ENCODE results near the gene CRYBB3. TPM values are rescaled to one million over a fixed set of nuclear protein-coding genes. Genes with fewer than 3 reads are reported as not detected.

Gene CRYBB3
- total RNA-seq, 4 donors from 2014 or later = not detected

GRCh38 chr22:25170426-25170980 is 29.2 kb upstream of the CRYBB3 start:
- 78 to 90% methylated on average over 5 to 10 of the region's 16 CpGs for WGBS, 2 donors (ENCODE audit: low coverage in 1 of 2)
- Histone ChIP-seq H3K27me3 (no peaks in the 10 kb centered on the region), H3K4me1 (peaks cover 0 to 13% (median 1%) of the 10 kb centered on the region in 3 donors), H3K36me3 (peaks cover 0 to 48% of the 10 kb centered on the region in 2 donors), H3K9me3 (no peaks in the 10 kb centered on the region), H3K4me3 (no peak overlapping the region), H3K27ac (no peak overlapping the region)
- no peak for TF ChIP-seq CTCF (IDR thresholded peaks at IDR 0.05)
- TF ChIP-seq EP300 (IDR thresholded peaks at IDR 0.05) = no peak
- TF ChIP-seq POLR2A (IDR thresholded peaks at IDR 0.05) = no peak
- no peak for ATAC-seq

DNA sequence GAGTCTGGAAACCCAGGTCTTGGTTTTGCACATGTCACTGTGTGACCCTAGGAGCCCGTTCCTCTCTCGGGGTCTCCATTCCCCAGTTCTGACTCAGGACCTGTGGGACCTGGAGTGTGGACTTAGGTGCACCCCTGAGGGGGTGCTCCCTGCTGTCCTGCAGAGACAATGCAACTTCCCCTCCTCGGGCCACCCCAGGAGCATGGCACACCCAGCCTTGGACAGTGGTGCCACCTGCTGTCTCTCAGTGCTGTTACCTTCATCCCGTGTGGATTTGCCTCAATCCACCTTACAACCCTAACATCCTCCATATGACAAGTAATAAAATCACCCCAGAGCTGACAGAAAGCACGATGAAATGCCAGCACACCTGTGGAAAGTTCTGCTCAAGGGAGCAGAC is 27.5 kb upstream of the CRYBB3 start:
- H3K4me1 ChIP-seq = no peaks in the 10 kb centered on the region
- TF ChIP-seq POLR2A (IDR thresholded peaks at IDR 0.05) (no peak), CTCF (IDR thresholded peaks at IDR 0.05) (peak in 3 of 4 experiments; percentile 61 to 73 (median 67))
- H3K4me3 ChIP-seq = no peak overlapping the region
- H3K9me3 ChIP-seq = no peaks in the 10 kb centered on the region
- H3K27me3 ChIP-seq = no peaks in the 10 kb centered on the region
- H3K36me3 ChIP-seq = peaks cover 0 to 65% of the 10 kb centered on the region in 2 donors
- peak; percentile 42 for ATAC-seq
- 53% methylated on average over 2 of the region's 5 CpGs; no CpG with 5 or more reads in 1 of the 2 donors for WGBS, 2 donors (ENCODE audit: low coverage in 1 of 2)
- no peak overlapping the region for H3K27ac ChIP-seq

GRCh38 chr22:25174156-25174887 is 25.3 kb upstream of the CRYBB3 start:
- Histone ChIP-seq H3K36me3 (peaks cover 0 to 86% of the 10 kb centered on the region in 2 donors), H3K9me3 (peaks cover 0 to 2% (median 0%) of the 10 kb centered on the region in 3 donors), H3K4me1 (no peaks in the 10 kb centered on the region), H3K27ac (no peak overlapping the region), H3K27me3 (no peaks in the 10 kb centered on the region), H3K4me3 (no peak overlapping the region)
- WGBS, 2 donors (ENCODE audit: low coverage in 1 of 2) = 65 to 89% methylated on average over 2 to 3 of the region's 13 CpGs
- TF ChIP-seq CTCF (IDR thresholded peaks at IDR 0.05) (no peak), EP300 (IDR thresholded peaks at IDR 0.05) (no peak), POLR2A (IDR thresholded peaks at IDR 0.05) (no peak), POLR2AphosphoS5 (IDR thresholded peaks at IDR 0.05) (no peak)
- ATAC-seq = no peak

- H3K27me3 ChIP-seq = no peaks in the 10 kb centered on the region
- WGBS, 2 donors (ENCODE audit: low coverage in 1 of 2) = 63% methylated on average over 3 of the region's 6 CpGs; no CpG with 5 or more reads in 1 of the 2 donors
- H3K27ac ChIP-seq = no peak overlapping the region
- H3K4me1 ChIP-seq = no peaks in the 10 kb centered on the region
- no peak for ATAC-seq
- TF ChIP-seq EP300 (IDR thresholded peaks at IDR 0.05) (no peak), POLR2AphosphoS5 (IDR thresholded peaks at IDR 0.05) (no peak), CTCF (IDR thresholded peaks at IDR 0.05) (no peak), POLR2A (IDR thresholded peaks at IDR 0.05) (no peak)
- peaks cover 0 to 9% (median 0%) of the 10 kb centered on the region in 3 donors for H3K9me3 ChIP-seq
- H3K4me3 ChIP-seq = no peak overlapping the region
- H3K36me3 ChIP-seq = peaks cover 0 to 93% of the 10 kb centered on the region in 2 donors
These were observed 24.7 kb upstream of the CRYBB3 start for GRCh38 chr22:25174888-25175411.
